GM23248 (cell line): ENCODE data around the gene DUSP5. TPM values are rescaled to one million over a fixed set of nuclear protein-coding genes. Genes with fewer than 3 reads are reported as not detected.

Experiments
- DNase-seq: peaks from one replicate; pipeline ENCODE4 v3.0.0-alpha.2; 2015
- H2AFZ ChIP-seq: fragments of 200-600 bp; sonication (generic); 2 replicates; pipeline ENCODE4 v1.6.1; 2016; ENCODE audit warnings: antibody characterized with exemption
- H3F3A ChIP-seq: fragments of 200-600 bp; sonication (generic); 2 replicates; pipeline ENCODE4 v1.6.1; 2016; ENCODE audit warnings: mild to moderate bottlenecking, antibody characterized with exemption, mixed run types; ENCODE audit not compliant: insufficient read depth
- H3K27ac ChIP-seq: fragments of 200-600 bp; sonication (generic); 2 replicates; pipeline ENCODE4 v1.5.1; 2016; ENCODE audit warnings: mild to moderate bottlenecking
- H3K27me3 ChIP-seq: fragments of 200-600 bp; sonication (generic); replicated peaks from 2 replicates; pipeline ENCODE4 v1.6.1; 2016; ENCODE audit warnings: mild to moderate bottlenecking; ENCODE audit not compliant: insufficient read depth
- H3K36me3 ChIP-seq: fragments of 200-600 bp; sonication (generic); 2 replicates; pipeline ENCODE4 v1.6.1; 2016; ENCODE audit warnings: low read depth, mild to moderate bottlenecking
- H3K4me1 ChIP-seq: fragments of 200-600 bp; sonication (generic); 2 replicates; pipeline ENCODE4 v1.6.1; 2016; ENCODE audit warnings: mild to moderate bottlenecking; ENCODE audit not compliant: insufficient read depth
- H3K4me2 ChIP-seq: fragments of 200-600 bp; sonication (generic); one replicate; pipeline ENCODE4 v1.6.1; 2016; ENCODE audit warnings: mild to moderate bottlenecking; ENCODE audit not compliant: unreplicated experiment
- H3K4me3 ChIP-seq: fragments of 200-600 bp; sonication (generic); 2 replicates; pipeline ENCODE4 v1.5.1; 2016; ENCODE audit warnings: mild to moderate bottlenecking
- H3K79me2 ChIP-seq: fragments of 200-600 bp; sonication (generic); 2 replicates; pipeline ENCODE4 v1.6.1; 2016; ENCODE audit warnings: mild to moderate bottlenecking; ENCODE audit not compliant: insufficient read depth
- H3K9ac ChIP-seq: fragments of 200-600 bp; sonication (generic); 2 replicates; pipeline ENCODE4 v1.6.1; 2016; ENCODE audit warnings: mild to moderate bottlenecking
- H3K9me2 ChIP-seq: fragments of 200-600 bp; sonication (generic); 2 replicates; pipeline ENCODE4 v1.6.1; 2016; ENCODE audit warnings: mixed run types, mild to moderate bottlenecking, moderate library complexity; ENCODE audit not compliant: insufficient read depth
- H3K9me3 ChIP-seq: fragments of 200-600 bp; sonication (generic); one replicate; pipeline ENCODE4 v1.6.1; 2017; ENCODE audit warnings: low read depth
- H4K20me1 ChIP-seq: fragments of 200-600 bp; sonication (generic); 2 replicates; pipeline ENCODE4 v1.6.0; 2016; ENCODE audit not compliant: insufficient read depth
- EZH2 ChIP-seq: fragments of 200-600 bp; sonication (generic); IDR thresholded peaks from 2 replicates; pipeline ENCODE4 v1.6.1; 2018; ENCODE audit warnings: antibody characterized with exemption, mild to moderate bottlenecking; ENCODE audit not compliant: insufficient read depth, poor library complexity, severe bottlenecking
- EZH2phosphoT487 ChIP-seq: fragments of 200-600 bp; sonication (generic); IDR thresholded peaks from 2 replicates; pipeline ENCODE4 v1.6.1; 2018; ENCODE audit warnings: antibody characterized with exemption, moderate library complexity, mild to moderate bottlenecking, low read depth; ENCODE audit not compliant: insufficient read depth
- WGBS, 2 experiments: methylation state at CpG; one replicate each; pipeline ENCODE4 v1.1.6; 2015 to 2017; ENCODE audit warnings: low lambda C conversion rate in 2 of 2, low coverage in 1 of 2; ENCODE audit errors: missing lambda C conversion rate in 2 of 2; 5-methylcytosine and 5-hydroxymethylcytosine counted together
- in situ Hi-C: fragments of 300-500 bp; cut with MboI; formaldehyde crosslinking; loops from 2 replicates; pipeline ENCODE4 v1.15.0; 2020
- polyA plus RNA-seq: library from polyadenylated mRNA; unstranded; fragments of >200 nt; fragmentation: Nextera tagmentation; extraction: Ambion mirVana; gene quantifications from 2 replicates; pipeline ENCODE4 v1.2.1, GENCODE V29; 2016
- total RNA-seq: library from RNA; depleted of rRNA; stranded (reverse); fragments of >200 nt; shearing (Covaris generic); gene quantifications from 2 replicates; pipeline ENCODE4 v1.2.3, GENCODE V29; 2014

Gene DUSP5
- total and polyA plus RNA-seq, 2 experiments from 2014 or later, result 5.8 to 17.8 TPM

GRCh38 chr10:110540031-110540430, 42.3 kb downstream of the DUSP5 start:
- Histone ChIP-seq H3K27ac (no peak overlapping the region), H3K9ac (no peak overlapping the region), H3K79me2 (no peaks in the 10 kb centered on the region), H3K9me2 (no peaks in the 10 kb centered on the region), H3K27me3 (no peaks in the 10 kb centered on the region), H3K36me3 (no peaks in the 10 kb centered on the region), H4K20me1 (no peaks in the 10 kb centered on the region), H3K4me1 (peaks cover 21% of the 10 kb centered on the region), H3F3A (peaks cover 21% of the 10 kb centered on the region), H3K4me3 (no peak overlapping the region), H3K9me3 (no peaks in the 10 kb centered on the region), H2AFZ (no peak overlapping the region), H3K4me2 (no peak overlapping the region)
- DNase-seq, result no peak
- WGBS, 2 experiments, result 95 to 97% methylated on average over 1 of the region's 1 CpG
- no peak for TF ChIP-seq EZH2phosphoT487
- TF ChIP-seq EZH2, result no peak
- in situ Hi-C loops, result no loop called here

GRCh38 chr10:110544958-110545537, 47.3 kb downstream of the DUSP5 start:
- Histone ChIP-seq H3K36me3 (no peaks in the 10 kb centered on the region), H3K9me2 (no peaks in the 10 kb centered on the region), H4K20me1 (no peaks in the 10 kb centered on the region), H3K9me3 (no peaks in the 10 kb centered on the region), H3K27me3 (no peaks in the 10 kb centered on the region), H3K4me2 (no peak overlapping the region), H3K27ac (no peak overlapping the region), H2AFZ (no peak overlapping the region), H3K79me2 (no peaks in the 10 kb centered on the region), H3K4me1 (no peaks in the 10 kb centered on the region), H3K9ac (no peak overlapping the region), H3F3A (no peaks in the 10 kb centered on the region), H3K4me3 (no peak overlapping the region)
- in situ Hi-C loops, result no loop called here
- TF ChIP-seq EZH2phosphoT487, result no peak
- TF ChIP-seq EZH2, result no peak
- DNase-seq, result peak; percentile 52

GRCh38 chr10:110546077-110546476, 48.4 kb downstream of the DUSP5 start:
- Histone ChIP-seq H3F3A (no peaks in the 10 kb centered on the region), H3K9me2 (no peaks in the 10 kb centered on the region), H3K36me3 (no peaks in the 10 kb centered on the region), H2AFZ (no peak overlapping the region), H4K20me1 (no peaks in the 10 kb centered on the region), H3K4me2 (no peak overlapping the region), H3K27me3 (no peaks in the 10 kb centered on the region), H3K9me3 (no peaks in the 10 kb centered on the region), H3K4me1 (no peaks in the 10 kb centered on the region), H3K9ac (no peak overlapping the region), H3K4me3 (no peak overlapping the region), H3K27ac (no peak overlapping the region), H3K79me2 (no peaks in the 10 kb centered on the region)
- WGBS, 2 experiments, result 80 to 81% methylated on average over 6 of the region's 6 CpGs
- in situ Hi-C loops, result no loop called here
- DNase-seq, result no peak
- TF ChIP-seq EZH2 (no peak), EZH2phosphoT487 (no peak)

- Histone ChIP-seq H3K4me1 (no peaks in the 10 kb centered on the region), H3K27me3 (no peaks in the 10 kb centered on the region), H3K36me3 (no peaks in the 10 kb centered on the region), H3K27ac (no peak overlapping the region), H3K9me2 (no peaks in the 10 kb centered on the region), H3K9ac (no peak overlapping the region), H3F3A (no peaks in the 10 kb centered on the region), H4K20me1 (no peaks in the 10 kb centered on the region), H3K9me3 (no peaks in the 10 kb centered on the region), H2AFZ (no peak overlapping the region), H3K79me2 (no peaks in the 10 kb centered on the region), H3K4me2 (no peak overlapping the region), H3K4me3 (no peak overlapping the region)
- no peak for DNase-seq
- WGBS, 2 experiments, result 74 to 77% methylated on average over 7 of the region's 7 CpGs
- in situ Hi-C loops, result no loop called here
- TF ChIP-seq EZH2 (no peak), EZH2phosphoT487 (no peak)
Measured at GRCh38 chr10:110546499-110547110, 48.9 kb downstream of the DUSP5 start.
